ENCODE results near the gene CARD19.

CARD19 gene

DNA sequence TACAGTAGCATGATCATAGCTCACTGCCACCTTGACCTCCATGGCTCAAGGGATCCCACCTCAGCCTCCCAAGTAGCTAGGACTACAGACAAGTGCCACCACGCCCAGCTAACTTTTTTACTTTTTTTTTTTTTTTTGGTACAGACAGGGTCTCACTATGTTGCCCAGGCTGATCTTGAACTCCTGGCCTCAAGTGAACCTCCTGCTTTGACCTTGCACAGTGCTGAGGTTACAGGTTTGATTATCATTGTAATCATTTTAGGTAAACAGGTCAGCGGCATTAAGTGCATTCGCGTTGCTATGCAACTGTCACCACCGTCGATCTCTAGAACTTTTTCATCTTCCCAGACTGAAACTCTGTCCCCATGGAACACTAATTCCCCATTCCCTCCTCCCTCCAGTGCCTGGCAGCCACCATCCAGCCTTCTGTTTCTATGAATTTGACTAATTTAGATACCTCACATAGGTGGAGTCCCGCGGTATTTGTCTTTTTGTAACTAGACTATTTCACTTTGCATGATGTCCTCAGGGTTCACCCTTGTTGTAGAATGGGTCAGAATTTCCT, 5.8 kb upstream of the CARD19 start:
- ATAC-seq, result no peak
- no peak for TF ChIP-seq ZFP30 (CRISPR knock-in tag; IDR thresholded peaks at IDR 0.05)
- TF ChIP-seq RARB (CRISPR knock-in tag; IDR thresholded peaks at IDR 0.05), result no peak
- TF ChIP-seq CSDC2 (CRISPR knock-in tag; IDR thresholded peaks at IDR 0.05), result no peak

- no peak for TF ChIP-seq RARB (CRISPR knock-in tag; IDR thresholded peaks at IDR 0.05)
- TF ChIP-seq ISL1 (CRISPR knock-in tag; IDR thresholded peaks at IDR 0.05), result no peak
- no peak for ATAC-seq
Observed at GRCh38 chr9:93091056-93091452, 5.0 kb upstream of the CARD19 start.

GRCh38 chr9:93091453-93092081, 4.5 kb upstream of the CARD19 start:
- TF ChIP-seq, protein P1, sequence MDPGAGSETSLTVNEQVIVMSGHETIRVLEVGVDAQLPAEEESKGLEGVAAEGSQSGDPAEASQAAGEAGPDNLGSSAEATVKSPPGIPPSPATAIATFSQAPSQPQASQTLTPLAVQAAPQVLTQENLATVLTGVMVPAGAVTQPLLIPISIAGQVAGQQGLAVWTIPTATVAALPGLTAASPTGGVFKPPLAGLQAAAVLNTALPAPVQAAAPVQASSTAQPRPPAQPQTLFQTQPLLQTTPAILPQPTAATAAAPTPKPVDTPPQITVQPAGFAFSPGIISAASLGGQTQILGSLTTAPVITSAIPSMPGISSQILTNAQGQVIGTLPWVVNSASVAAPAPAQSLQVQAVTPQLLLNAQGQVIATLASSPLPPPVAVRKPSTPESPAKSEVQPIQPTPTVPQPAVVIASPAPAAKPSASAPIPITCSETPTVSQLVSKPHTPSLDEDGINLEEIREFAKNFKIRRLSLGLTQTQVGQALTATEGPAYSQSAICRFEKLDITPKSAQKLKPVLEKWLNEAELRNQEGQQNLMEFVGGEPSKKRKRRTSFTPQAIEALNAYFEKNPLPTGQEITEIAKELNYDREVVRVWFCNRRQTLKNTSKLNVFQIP (CRISPR knock-in tag; IDR thresholded peaks at IDR 0.05; ENCODE audit: borderline replicate concordance, low read depth), result no peak
- TF ChIP-seq ZNF8 (CRISPR knock-in tag; IDR thresholded peaks at IDR 0.05), result no peak
- TF ChIP-seq ZFP3 (CRISPR knock-in tag; IDR thresholded peaks at IDR 0.05), result no peak
- TF ChIP-seq PPARA (CRISPR knock-in tag; IDR thresholded peaks at IDR 0.05; ENCODE audit: borderline replicate concordance), result no peak
- no peak for TF ChIP-seq ESRRG (CRISPR knock-in tag; IDR thresholded peaks at IDR 0.05)
- no peak for TF ChIP-seq BACH2 (CRISPR knock-in tag; IDR thresholded peaks at IDR 0.05; ENCODE audit: borderline replicate concordance)
- no peak for TF ChIP-seq CSDC2 (CRISPR knock-in tag; IDR thresholded peaks at IDR 0.05)
- no peak for TF ChIP-seq ISL1 (CRISPR knock-in tag; IDR thresholded peaks at IDR 0.05)
- no peak for TF ChIP-seq TCF4 (CRISPR knock-in tag; IDR thresholded peaks at IDR 0.05; ENCODE audit: borderline replicate concordance)
- TF ChIP-seq RARB (CRISPR knock-in tag; IDR thresholded peaks at IDR 0.05), result no peak
- no peak for TF ChIP-seq SNAI2 (CRISPR knock-in tag; IDR thresholded peaks at IDR 0.05)
- no peak for TF ChIP-seq GLIS3 (CRISPR knock-in tag; IDR thresholded peaks at IDR 0.05)
- TF ChIP-seq PATZ1 (CRISPR knock-in tag; IDR thresholded peaks at IDR 0.05; ENCODE audit: borderline replicate concordance), result no peak
- no peak for TF ChIP-seq CSRNP3 (CRISPR knock-in tag; IDR thresholded peaks at IDR 0.05)
- no peak for TF ChIP-seq OSR1 (CRISPR knock-in tag; IDR thresholded peaks at IDR 0.05)
- no peak for TF ChIP-seq TSHZ2 (CRISPR knock-in tag; IDR thresholded peaks at IDR 0.05)
- no peak for TF ChIP-seq ZNF70 (CRISPR knock-in tag; IDR thresholded peaks at IDR 0.05)
- TF ChIP-seq ARNTL (CRISPR knock-in tag; IDR thresholded peaks at IDR 0.05; ENCODE audit: borderline replicate concordance, low read depth), result no peak
- TF ChIP-seq CREB5 (CRISPR knock-in tag; IDR thresholded peaks at IDR 0.05; ENCODE audit: low read depth), result no peak
- ATAC-seq, result no peak

Data from SK-N-SH treated with all-trans-retinoic acid at 6 μM for 48 hours (cell line).